Activated CD4-positive, alpha-beta memory T cell treated with anti-CD3 and anti-CD28 coated beads, Interleukin-2, amount 10 ng/mL, durations not matched to agents 7 days and 5 days (primary cell): ENCODE results near the gene TAF5L. TPM values are rescaled to one million over a fixed set of nuclear protein-coding genes. Genes with fewer than 3 reads are reported as not detected.
"Not testable (repeated sequence)": the region's sequence is repeated elsewhere in the genome, so short reads cannot be mapped to it uniquely, and the experiment has no call there.

Experiments used
- CTCF ChIA-PET: fragments of 350-600 bp; sonication (Branson Sonifier 250); formaldehyde crosslinking; loops from one replicate; lab custom pipeline; 2021; ENCODE audit warnings: antibody characterized with exemption, inconsistent platforms; lab: Charles Lee
- POLR2A ChIA-PET: fragments of 350-600 bp; sonication (Branson Sonifier 250); formaldehyde crosslinking; loops from one replicate; lab custom pipeline; 2021; ENCODE audit warnings: antibody characterized with exemption; lab: Charles Lee
- DNase-seq: peaks from one replicate; pipeline ENCODE4 v3.0.0-alpha.2; 2020
- H3K27ac Mint-ChIP-seq: one replicate; pipeline ENCODE4 v1.8.0; 2021; ENCODE audit warnings: mild to moderate bottlenecking, mixed read lengths
- H3K27me3 Mint-ChIP-seq: one replicate; pipeline ENCODE4 v1.8.0; 2021; ENCODE audit warnings: mixed read lengths
- H3K36me3 Mint-ChIP-seq: one replicate; pipeline ENCODE4 v1.8.0; 2021; ENCODE audit warnings: low read depth, mixed read lengths
- H3K4me1 Mint-ChIP-seq: one replicate; pipeline ENCODE4 v1.8.0; 2021; ENCODE audit warnings: mixed read lengths
- H3K4me3 Mint-ChIP-seq: one replicate; pipeline ENCODE4 v1.8.0; 2021; ENCODE audit warnings: mild to moderate bottlenecking, mixed read lengths
- H3K9me3 Mint-ChIP-seq: one replicate; pipeline ENCODE4 v1.8.0; 2021; ENCODE audit warnings: mixed read lengths
- total RNA-seq, 2 experiments: library from RNA; stranded (reverse); gene quantifications; one replicate each; pipeline ENCODE4 v1.2.3, GENCODE V29; 2021

The TAF5L gene
- total RNA-seq, 2 experiments from 2014 or later = 21.0 to 23.9 TPM

- no peaks in the 10 kb centered on the region for H3K27me3 Mint-ChIP-seq
- no peak overlapping the region for H3K27ac Mint-ChIP-seq
- ChIA-PET CTCF (no interaction called here), POLR2A (no interaction called here)
- H3K36me3 Mint-ChIP-seq = no peaks in the 10 kb centered on the region
- H3K4me3 Mint-ChIP-seq = no peak overlapping the region
- no peaks in the 10 kb centered on the region for H3K9me3 Mint-ChIP-seq
- no peak for DNase-seq
- H3K4me1 Mint-ChIP-seq = peaks cover 2% of the 10 kb centered on the region
These were observed 54.9 kb downstream of the TAF5L start for GRCh38 chr1:229570891-229571516.

GRCh38 chr1:229570305-229570704 lies 55.6 kb downstream of the TAF5L start:
- Mint-ChIP-seq H3K27ac (no peak overlapping the region), H3K9me3 (no peaks in the 10 kb centered on the region), H3K36me3 (no peaks in the 10 kb centered on the region), H3K4me3 (no peak overlapping the region), H3K4me1 (peaks cover 2% of the 10 kb centered on the region), H3K27me3 (peaks cover 1% of the 10 kb centered on the region)
- POLR2A ChIA-PET = no interaction called here
- CTCF ChIA-PET = no interaction called here
- no peak for DNase-seq

DNA sequence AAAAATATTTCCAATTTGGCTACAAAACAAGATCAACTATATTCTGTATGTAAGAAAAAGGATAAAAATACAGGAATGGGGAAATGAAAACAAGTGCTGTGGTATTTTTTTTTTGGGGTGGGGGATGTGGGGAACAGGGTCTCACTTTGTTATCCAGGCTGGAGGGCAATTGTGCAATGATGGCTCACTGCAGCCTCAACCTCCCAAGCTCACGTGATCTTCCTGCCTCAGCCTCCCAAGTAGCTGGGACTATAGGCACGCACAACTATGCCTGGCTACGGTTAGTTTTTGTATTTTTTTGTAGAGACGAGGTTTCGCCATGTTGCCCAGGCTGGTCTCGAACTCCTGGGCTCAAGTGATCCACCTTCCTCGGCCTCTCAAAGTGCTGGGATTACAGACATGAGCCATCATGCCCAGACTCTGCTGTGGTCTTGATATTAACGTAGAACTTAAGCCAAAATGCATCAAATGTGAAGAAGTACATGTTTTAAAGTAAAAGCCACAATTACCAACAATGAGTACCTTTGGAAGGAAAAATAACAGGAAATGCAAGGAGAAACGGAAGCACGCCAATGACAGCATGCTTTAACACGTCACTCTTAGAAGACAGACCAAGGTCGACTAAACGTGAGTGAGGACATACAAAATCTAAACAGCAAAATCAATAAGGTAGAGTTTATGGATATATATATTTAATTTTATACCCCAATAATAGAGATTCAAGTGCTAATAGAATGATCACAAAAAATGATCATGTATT lies 58.6 kb downstream of the TAF5L start:
- no peak overlapping the region for H3K27ac Mint-ChIP-seq
- CTCF ChIA-PET = no interaction called here
- H3K4me1 Mint-ChIP-seq = peaks cover under 1% of the 10 kb centered on the region
- H3K27me3 Mint-ChIP-seq = peaks cover 1% of the 10 kb centered on the region
- no peaks in the 10 kb centered on the region for H3K9me3 Mint-ChIP-seq
- H3K36me3 Mint-ChIP-seq = no peaks in the 10 kb centered on the region
- POLR2A ChIA-PET = no interaction called here
- DNase-seq = no peak
- no peak overlapping the region for H3K4me3 Mint-ChIP-seq

DNA sequence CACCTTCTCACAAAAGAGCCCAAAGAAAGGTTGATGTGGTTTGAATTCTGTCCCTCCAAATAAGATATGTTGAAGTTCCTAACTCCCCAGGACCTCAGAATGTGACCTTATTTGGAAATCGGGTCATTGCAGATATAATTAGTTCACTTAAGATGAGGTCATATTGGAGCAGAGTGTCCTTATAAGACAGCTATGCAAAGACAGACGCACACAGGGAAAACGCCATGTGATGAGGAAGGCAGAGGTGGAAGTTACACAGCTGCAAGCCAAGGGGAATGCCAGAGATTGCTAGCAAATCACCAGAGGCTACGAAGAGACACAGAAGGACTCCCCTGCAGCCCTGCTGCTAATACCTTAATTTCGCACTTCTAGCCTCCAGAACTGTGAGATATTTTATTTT lies 62.2 kb downstream of the TAF5L start:
- POLR2A ChIA-PET = interaction anchor here (0.9 kb wide), 1 partner anchor 62 kb away, joined by 5 read pairs; the partner anchor contains the start of genes TAF5L and URB2
- H3K27me3 Mint-ChIP-seq = peaks cover 6% of the 10 kb centered on the region
- CTCF ChIA-PET = no interaction called here
- no peak overlapping the region for H3K27ac Mint-ChIP-seq
- H3K4me3 Mint-ChIP-seq = no peak overlapping the region
- peaks cover 11% of the 10 kb centered on the region for H3K4me1 Mint-ChIP-seq
- no peak for DNase-seq
- peaks cover 2% of the 10 kb centered on the region for H3K36me3 Mint-ChIP-seq
- no peaks in the 10 kb centered on the region for H3K9me3 Mint-ChIP-seq

- DNase-seq = no peak
- H3K36me3 Mint-ChIP-seq = peaks cover 2% of the 10 kb centered on the region
- CTCF ChIA-PET = no interaction called here
- peaks cover 11% of the 10 kb centered on the region for H3K4me1 Mint-ChIP-seq
- no peak overlapping the region for H3K4me3 Mint-ChIP-seq
- H3K27me3 Mint-ChIP-seq = peaks cover 6% of the 10 kb centered on the region
- POLR2A ChIA-PET = interaction anchor here (0.9 kb wide), 1 partner anchor 62 kb away, joined by 5 read pairs; the partner anchor contains the start of genes TAF5L and URB2
- H3K27ac Mint-ChIP-seq = no peak overlapping the region
- H3K9me3 Mint-ChIP-seq = no peaks in the 10 kb centered on the region
These were observed 62.7 kb downstream of the TAF5L start for GRCh38 chr1:229563241-229563640.

- Mint-ChIP-seq H3K27ac (no peak overlapping the region), H3K9me3 (no peaks in the 10 kb centered on the region), H3K4me3 (no peak overlapping the region), H3K27me3 (peaks cover 6% of the 10 kb centered on the region), H3K36me3 (peaks cover 2% of the 10 kb centered on the region), H3K4me1 (peaks cover 11% of the 10 kb centered on the region)
- no peak for DNase-seq
- CTCF ChIA-PET = no interaction called here
- POLR2A ChIA-PET = no interaction called here
These were observed 63.2 kb downstream of the TAF5L start for GRCh38 chr1:229562686-229563085.

GRCh38 chr1:229561141-229561540 lies 64.8 kb downstream of the TAF5L start:
- H3K4me3 Mint-ChIP-seq = no peak overlapping the region

GRCh38 chr1:229560124-229560523 lies 65.8 kb downstream of the TAF5L start:
- POLR2A ChIA-PET = interaction anchor here (1.7 to 4.7 kb wide), 2 partner anchors 52 to 65 kb away, joined by 4 to 67 read pairs; partner anchors contain the start of genes NUP133, TAF5L and URB2
- peaks cover 16% of the 10 kb centered on the region for H3K36me3 Mint-ChIP-seq
- H3K4me1 Mint-ChIP-seq = peaks cover 28% of the 10 kb centered on the region
- H3K27me3 Mint-ChIP-seq, CTCF ChIA-PET, H3K27ac Mint-ChIP-seq, H3K4me3 Mint-ChIP-seq, DNase-seq, H3K9me3 Mint-ChIP-seq: not testable (repeated sequence)

More at GRCh38 chr1:229561141-229561540, 64.8 kb downstream of the TAF5L start:
- Mint-ChIP-seq H3K27ac (no peak overlapping the region), H3K27me3 (peaks cover 6% of the 10 kb centered on the region), H3K36me3 (peaks cover 13% of the 10 kb centered on the region), H3K9me3 (no peaks in the 10 kb centered on the region), H3K4me1 (peaks cover 23% of the 10 kb centered on the region)
- DNase-seq = no peak
- ChIA-PET CTCF (no interaction called here), POLR2A (interaction anchor here (1.7 kb wide), 1 partner anchor 53 kb away, joined by 4 read pairs; the partner anchor contains the start of gene NUP133)

DNA sequence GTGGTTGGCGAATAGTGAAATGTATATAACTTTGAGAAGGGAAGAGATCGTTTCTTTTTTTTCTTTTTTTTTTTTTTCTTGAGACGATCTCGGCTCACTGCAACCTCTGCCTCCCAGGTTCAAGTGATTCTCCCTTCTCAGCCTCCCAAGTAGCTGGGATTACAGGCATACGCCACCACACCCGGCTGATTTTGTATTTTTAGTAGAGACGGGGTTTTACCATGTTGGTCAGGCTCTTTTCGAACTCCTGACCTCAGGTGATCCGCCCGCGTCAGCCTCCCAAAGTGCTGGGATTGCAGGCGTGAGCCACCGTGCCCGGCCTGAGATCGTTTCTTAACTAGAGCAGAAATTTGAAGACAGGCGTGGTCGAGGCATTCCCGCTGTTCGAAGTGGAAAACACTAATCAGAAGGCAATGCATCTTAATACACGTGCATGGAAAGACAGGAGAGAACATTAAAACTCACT lies 66.6 kb downstream of the TAF5L start:
- not testable (repeated sequence) for DNase-seq, H3K27me3 Mint-ChIP-seq, H3K9me3 Mint-ChIP-seq
- ChIA-PET POLR2A (interaction anchor here (0.8 to 4.7 kb wide), 8 partner anchors 23 to 217 kb away, joined by 3 to 67 read pairs (median 4); partner anchors contain the start of genes CCSAP, NUP133, TAF5L and URB2), CTCF (interaction anchor here (0.6 to 3.2 kb wide), 14 partner anchors 9 to 305 kb away, joined by 3 to 17 read pairs (median 4); partner anchors contain the start of genes NUP133, TAF5L and URB2)
- H3K4me1 Mint-ChIP-seq = peaks cover 34% of the 10 kb centered on the region
- peak overlapping the region; percentile 98 for H3K4me3 Mint-ChIP-seq
- peaks cover 20% of the 10 kb centered on the region for H3K36me3 Mint-ChIP-seq
- H3K27ac Mint-ChIP-seq = peak overlapping the region; percentile 93

DNA sequence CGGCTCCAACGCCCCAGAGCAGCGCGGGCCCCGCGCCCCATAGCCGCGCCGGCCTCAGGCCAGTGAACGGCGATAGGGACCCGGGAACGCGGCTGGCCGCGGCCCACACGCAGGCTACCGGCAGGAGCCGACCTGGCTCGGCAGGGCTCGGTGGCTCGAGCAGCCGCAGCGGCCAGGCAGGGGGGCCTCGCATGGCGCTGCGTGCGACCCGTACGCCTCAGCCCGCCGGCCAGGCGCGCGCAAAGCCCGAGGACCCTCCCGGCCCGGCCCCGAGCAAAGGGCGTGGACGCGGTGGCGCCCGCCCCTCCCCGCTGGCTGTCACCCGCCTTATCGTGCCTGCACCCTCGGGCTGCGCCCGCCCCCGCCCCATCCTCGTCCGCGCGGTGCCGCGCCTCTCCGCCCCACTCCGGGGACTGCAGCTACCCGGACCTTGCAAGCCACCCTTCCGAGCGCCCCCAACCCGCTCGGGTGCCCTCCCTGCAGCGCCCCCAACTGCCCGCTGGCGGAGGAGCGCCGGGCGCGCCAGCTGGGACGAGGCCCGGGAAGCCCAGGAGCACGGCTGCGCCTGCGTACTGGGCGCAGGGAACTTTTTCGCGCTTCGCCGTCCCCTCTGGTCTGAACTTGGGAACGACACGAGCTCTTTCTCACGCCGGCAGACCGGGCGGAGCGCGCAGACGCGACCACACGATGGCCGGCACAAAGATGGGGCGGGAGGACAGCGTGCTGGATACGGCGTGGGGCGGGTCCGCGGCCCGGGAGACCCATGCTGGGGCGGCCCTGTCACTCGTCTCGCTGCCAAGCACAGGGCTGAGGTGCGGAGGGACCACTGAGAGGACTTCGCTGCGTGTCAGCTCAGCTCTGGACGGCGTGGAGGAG lies 67.2 kb downstream of the TAF5L start, which contains the start of gene ABCB10:
Gene ABCB10 (minus strand): TSS at position 248 of the 876 bp plus-strand sequence. CDS start 55 bp downstream, at position 193.
- Mint-ChIP-seq H3K9me3 (no peaks in the 10 kb centered on the region), H3K4me1 (peaks cover 37% of the 10 kb centered on the region), H3K27me3 (peaks cover 4% of the 10 kb centered on the region), H3K27ac (peak within 1 kb of the TSS; percentile 93), H3K36me3 (peaks cover 20% of the 10 kb centered on the region), H3K4me3 (peak within 1 kb of the TSS; percentile 98)
- ChIA-PET CTCF (interaction anchor here (0.6 to 3.2 kb wide), 15 partner anchors 8 to 304 kb away, joined by 3 to 17 read pairs (median 3); partner anchors contain the start of genes NUP133, TAF5L and URB2), POLR2A (interaction anchor here (0.8 to 4.7 kb wide), 10 partner anchors 22 to 524 kb away, joined by 3 to 67 read pairs (median 4); partner anchors contain the start of genes CCSAP, NUP133, TAF5L and URB2)
- DNase-seq = peak; percentile 86

- POLR2A ChIA-PET = interaction anchor here (1.2 to 4.7 kb wide), 7 partner anchors 21 to 525 kb away, joined by 3 to 67 read pairs (median 4); partner anchors contain the start of genes CCSAP, NUP133, TAF5L and URB2
- H3K27me3 Mint-ChIP-seq = peaks cover 4% of the 10 kb centered on the region
- H3K9me3 Mint-ChIP-seq = no peaks in the 10 kb centered on the region
These were observed 68.0 kb downstream of the TAF5L start for GRCh38 chr1:229557913-229558414.

More at GRCh38 chr1:229557913-229558414, 68.0 kb downstream of the TAF5L start:
- CTCF ChIA-PET = interaction anchor here (0.9 to 3.2 kb wide), 8 partner anchors 12 to 1085 kb away, joined by 3 to 17 read pairs (median 4); partner anchors contain the start of genes TAF5L and URB2
- Mint-ChIP-seq H3K27ac (peak overlapping the region; percentile 88), H3K36me3 (peaks cover 20% of the 10 kb centered on the region), H3K4me3 (peak overlapping the region; percentile 77), H3K4me1 (peaks cover 41% of the 10 kb centered on the region)
- DNase-seq = peak; percentile 52
